Smooth muscle cell (in vitro differentiated cells): ENCODE data around the gene ERBB2. TPM values are rescaled to one million over a fixed set of nuclear protein-coding genes. Genes with fewer than 3 reads are reported as not detected.
A peak's percentile ranks its signal among the peaks of the same experiment; 100 is the strongest.
"Not testable (repeated sequence)": the region's sequence is repeated elsewhere in the genome, so short reads cannot be mapped to it uniquely, and the experiment has no call there.

Experiments used
- DNase-seq: peaks from one replicate; lab custom pipeline; 2025; ENCODE audit not compliant: unreplicated experiment; lab: John Stamatoyannopoulos, UW
- H2AFZ ChIP-seq: fragments of 200-600 bp; sonication (generic); 2 replicates; pipeline ENCODE4 v1.6.0; 2016; ENCODE audit warnings: antibody characterized with exemption, low read depth, mild to moderate bottlenecking
- H3F3A ChIP-seq: fragments of 200-600 bp; sonication (generic); 2 replicates; pipeline ENCODE4 v1.6.0; 2017; ENCODE audit warnings: antibody characterized with exemption, low read depth
- H3K27ac ChIP-seq: fragments of 200-600 bp; sonication (generic); 2 replicates; pipeline ENCODE4 v1.5.1; 2016; ENCODE audit warnings: low read depth, mild to moderate bottlenecking
- H3K27me3 ChIP-seq: fragments of 200-600 bp; sonication (generic); 2 replicates; pipeline ENCODE4 v1.6.1; 2016; ENCODE audit warnings: low read depth, mild to moderate bottlenecking
- H3K36me3 ChIP-seq: fragments of 200-600 bp; sonication (generic); 2 replicates; pipeline ENCODE4 v1.5.1; 2016; ENCODE audit warnings: low read depth
- H3K4me1 ChIP-seq: fragments of 200-600 bp; sonication (generic); 2 replicates; pipeline ENCODE4 v1.5.1; 2016; ENCODE audit warnings: low read depth
- H3K4me2 ChIP-seq: fragments of 200-600 bp; sonication (generic); 2 replicates; pipeline ENCODE4 v1.6.0; 2016; ENCODE audit warnings: mild to moderate bottlenecking
- H3K4me3 ChIP-seq: fragments of 200-600 bp; sonication (generic); 2 replicates; pipeline ENCODE4 v1.5.1; 2016; ENCODE audit warnings: mild to moderate bottlenecking
- H3K79me2 ChIP-seq: fragments of 200-600 bp; sonication (generic); 2 replicates; pipeline ENCODE4 v1.6.0; 2016; ENCODE audit warnings: low read depth, mild to moderate bottlenecking
- H3K9ac ChIP-seq: fragments of 200-600 bp; sonication (generic); 2 replicates; pipeline ENCODE4 v1.6.0; 2016; ENCODE audit warnings: low read depth
- H3K9me3 ChIP-seq: fragments of 200-600 bp; sonication (generic); replicated peaks from 2 replicates; pipeline ENCODE4 v1.5.1; 2016; ENCODE audit warnings: low read depth
- H4K20me1 ChIP-seq: fragments of 200-600 bp; sonication (generic); 2 replicates; pipeline ENCODE4 v1.6.0; 2016; ENCODE audit warnings: low read depth
- WGBS: methylation state at CpG from one replicate; pipeline ENCODE4 v1.1.7; 2016; ENCODE audit warnings: low lambda C conversion rate; 5-methylcytosine and 5-hydroxymethylcytosine counted together
- polyA plus RNA-seq: library from polyadenylated mRNA; unstranded; fragments of >200 nt; fragmentation: Nextera tagmentation; extraction: Ambion mirVana; gene quantifications from 2 replicates; pipeline ENCODE4 v1.2.1, GENCODE V29; 2016
- total RNA-seq: library from RNA; depleted of rRNA; stranded (reverse); fragments of >200 nt; gene quantifications from 2 replicates; pipeline ENCODE4 v1.2.3, GENCODE V29; 2014
- TF ChIP-seq, protein P1 (sequence below): fragments of 200-600 bp; sonication (generic); IDR thresholded peaks from 2 replicates; pipeline ENCODE4 v1.5.1; 2017; ENCODE audit warnings: borderline replicate concordance, mild to moderate bottlenecking, antibody characterized with exemption; ENCODE audit not compliant: insufficient read depth, poor library complexity, severe bottlenecking

ERBB2 gene
- total and polyA plus RNA-seq, 2 experiments from 2014 or later: 49.4 to 53.6 TPM

DNA sequence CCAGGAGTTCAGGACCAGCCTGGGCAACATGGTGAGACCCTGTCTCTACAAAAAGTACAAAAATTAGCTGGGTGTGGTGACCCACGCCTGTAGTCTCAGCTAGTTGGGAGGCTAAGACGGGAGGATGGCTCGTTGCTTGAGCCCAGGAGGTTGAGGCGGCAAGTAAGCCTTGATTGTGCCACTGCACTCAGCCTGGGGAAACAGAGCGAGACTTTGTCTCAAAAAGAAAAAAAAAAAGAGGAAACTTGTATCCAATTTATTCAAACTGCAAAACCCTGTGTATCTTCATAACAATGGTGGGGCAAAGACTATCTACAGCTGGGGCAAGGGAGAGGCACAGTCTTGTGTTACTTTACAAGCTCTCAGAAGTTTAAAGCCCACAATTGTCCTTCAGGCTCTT lies 59.3 kb downstream of the ERBB2 start:
- H3K4me3 ChIP-seq: no peak overlapping the region
- 97% methylated on average over 5 of the region's 5 CpGs for WGBS
- H3F3A ChIP-seq: peaks cover 10% of the 10 kb centered on the region
- peaks cover 21% of the 10 kb centered on the region for H3K4me1 ChIP-seq
- H3K36me3 ChIP-seq: no peaks in the 10 kb centered on the region
- H3K9ac ChIP-seq: no peak overlapping the region
- H3K9me3 ChIP-seq: no peaks in the 10 kb centered on the region
- no peak overlapping the region for H2AFZ ChIP-seq
- peak overlapping the region; percentile 71 for H3K27ac ChIP-seq
- no peaks in the 10 kb centered on the region for H3K79me2 ChIP-seq
- no peaks in the 10 kb centered on the region for H4K20me1 ChIP-seq
- no peaks in the 10 kb centered on the region for H3K27me3 ChIP-seq
- DNase-seq: no peak
- TF ChIP-seq, protein P1, sequence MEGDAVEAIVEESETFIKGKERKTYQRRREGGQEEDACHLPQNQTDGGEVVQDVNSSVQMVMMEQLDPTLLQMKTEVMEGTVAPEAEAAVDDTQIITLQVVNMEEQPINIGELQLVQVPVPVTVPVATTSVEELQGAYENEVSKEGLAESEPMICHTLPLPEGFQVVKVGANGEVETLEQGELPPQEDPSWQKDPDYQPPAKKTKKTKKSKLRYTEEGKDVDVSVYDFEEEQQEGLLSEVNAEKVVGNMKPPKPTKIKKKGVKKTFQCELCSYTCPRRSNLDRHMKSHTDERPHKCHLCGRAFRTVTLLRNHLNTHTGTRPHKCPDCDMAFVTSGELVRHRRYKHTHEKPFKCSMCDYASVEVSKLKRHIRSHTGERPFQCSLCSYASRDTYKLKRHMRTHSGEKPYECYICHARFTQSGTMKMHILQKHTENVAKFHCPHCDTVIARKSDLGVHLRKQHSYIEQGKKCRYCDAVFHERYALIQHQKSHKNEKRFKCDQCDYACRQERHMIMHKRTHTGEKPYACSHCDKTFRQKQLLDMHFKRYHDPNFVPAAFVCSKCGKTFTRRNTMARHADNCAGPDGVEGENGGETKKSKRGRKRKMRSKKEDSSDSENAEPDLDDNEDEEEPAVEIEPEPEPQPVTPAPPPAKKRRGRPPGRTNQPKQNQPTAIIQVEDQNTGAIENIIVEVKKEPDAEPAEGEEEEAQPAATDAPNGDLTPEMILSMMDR: no peak
- no peak overlapping the region for H3K4me2 ChIP-seq

DNA sequence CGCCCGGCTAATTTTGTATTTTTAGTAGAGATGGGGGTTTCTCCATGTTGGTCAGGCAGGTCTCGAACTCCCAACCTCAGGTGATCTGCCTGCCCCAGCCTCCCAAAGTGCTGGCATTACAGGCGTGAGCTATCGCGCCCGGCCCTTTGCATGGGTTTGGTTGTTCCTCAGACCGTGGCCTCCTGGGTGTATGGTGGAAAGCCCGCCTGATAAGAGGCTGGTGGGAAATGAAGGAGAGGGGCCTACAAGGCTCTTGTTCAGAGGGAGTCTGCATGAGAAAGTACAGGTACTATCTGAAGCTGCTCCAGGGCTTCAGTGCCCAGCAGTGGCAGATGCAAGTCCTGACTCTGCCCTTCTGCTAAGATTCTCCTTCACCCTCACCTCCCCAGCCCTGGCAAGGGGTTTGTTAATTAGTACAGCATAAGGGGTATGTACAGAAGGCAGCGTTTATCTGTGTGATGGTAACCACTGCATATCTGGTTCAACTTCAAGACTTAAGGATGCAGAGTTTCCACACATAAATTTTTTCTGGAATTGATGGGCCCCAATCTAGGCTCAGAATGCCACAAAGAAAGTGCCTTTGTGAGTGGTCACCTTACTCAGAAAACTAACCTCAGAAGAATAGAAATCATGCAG lies 62.1 kb downstream of the ERBB2 start:
- Histone ChIP-seq H3K79me2 (no peaks in the 10 kb centered on the region), H3K9me3 (no peaks in the 10 kb centered on the region), H4K20me1 (no peaks in the 10 kb centered on the region), H2AFZ (no peak overlapping the region), H3K27ac (peak overlapping the region; percentile 83), H3K27me3 (no peaks in the 10 kb centered on the region), H3K36me3 (no peaks in the 10 kb centered on the region), H3K4me3 (no peak overlapping the region), H3F3A (no peaks in the 10 kb centered on the region), H3K9ac (no peak overlapping the region), H3K4me1 (peaks cover 13% of the 10 kb centered on the region), H3K4me2 (no peak overlapping the region)
- 93% methylated on average over 10 of the region's 10 CpGs for WGBS
- no peak for DNase-seq
- TF ChIP-seq, protein P1: no peak

DNA sequence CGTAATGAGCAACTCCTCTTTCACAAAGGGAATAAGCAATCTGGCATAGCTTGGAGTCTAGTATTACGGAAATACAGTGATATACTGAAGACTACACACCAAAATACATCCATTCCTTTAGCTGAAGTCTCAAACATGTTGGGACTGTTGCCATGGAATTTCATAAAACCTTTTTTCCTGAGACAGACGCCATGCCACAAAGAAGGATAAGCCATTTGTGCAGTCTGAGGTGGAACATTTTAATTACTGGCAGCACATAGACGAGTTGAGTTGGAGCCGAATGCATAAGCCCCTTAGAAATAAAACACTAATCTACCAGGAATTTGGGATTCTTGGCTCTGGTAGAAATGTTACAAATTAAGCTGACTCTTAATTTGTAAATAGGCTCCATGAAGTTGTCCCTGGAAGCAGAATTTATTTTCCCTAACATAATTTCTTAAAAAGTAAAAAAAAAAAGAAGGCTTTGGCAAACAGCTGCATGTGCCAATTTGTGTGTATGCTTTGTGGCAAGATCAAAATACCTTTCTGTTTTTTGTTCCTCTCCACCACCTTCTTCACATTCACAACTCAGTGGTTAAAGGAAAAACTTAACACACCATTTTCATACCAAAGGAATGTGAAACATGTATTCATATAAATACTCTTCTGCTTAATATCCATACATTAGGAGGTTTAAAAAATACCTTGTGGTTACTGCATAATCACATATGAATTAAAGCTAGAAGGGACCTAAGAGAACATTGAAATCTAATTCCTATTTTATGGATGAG lies 63.4 kb downstream of the ERBB2 start:
- Histone ChIP-seq H3K36me3 (no peaks in the 10 kb centered on the region), H4K20me1 (no peaks in the 10 kb centered on the region), H3K27ac (peak overlapping the region; percentile 83), H3K9me3 (no peaks in the 10 kb centered on the region), H3K9ac (peak overlapping the region; percentile 63), H3F3A (no peaks in the 10 kb centered on the region), H3K79me2 (no peaks in the 10 kb centered on the region), H3K4me3 (no peak overlapping the region), H3K4me1 (peaks cover 13% of the 10 kb centered on the region), H3K4me2 (peak overlapping the region; percentile 23), H2AFZ (no peak overlapping the region), H3K27me3 (no peaks in the 10 kb centered on the region)
- WGBS: 31% methylated on average over 5 of the region's 5 CpGs
- no peak for DNase-seq
- TF ChIP-seq, protein P1: no peak

DNA sequence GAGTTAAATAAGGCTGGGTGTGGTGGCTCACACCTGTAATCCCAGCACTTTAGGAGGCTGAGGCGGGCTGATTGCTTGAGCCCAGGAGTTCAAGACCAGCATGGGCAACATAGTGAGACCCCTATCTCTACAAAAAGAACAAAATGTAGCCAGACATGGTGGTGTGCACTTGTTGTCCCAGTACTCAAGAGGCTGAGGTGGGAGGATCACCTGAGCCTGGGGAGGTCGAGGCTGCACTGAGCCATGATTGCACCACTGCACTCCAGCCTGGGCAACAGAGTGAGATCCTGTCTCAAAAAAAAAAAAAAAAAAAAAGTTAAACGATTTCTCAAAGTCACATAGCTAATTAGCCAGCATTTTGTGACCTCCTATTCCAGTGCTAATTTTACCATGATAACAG lies 64.3 kb downstream of the ERBB2 start:
- H3F3A ChIP-seq, H3K27me3 ChIP-seq, H3K79me2 ChIP-seq, H3K4me2 ChIP-seq, H2AFZ ChIP-seq, H3K9me3 ChIP-seq, H4K20me1 ChIP-seq, H3K9ac ChIP-seq, H3K36me3 ChIP-seq, DNase-seq, H3K4me3 ChIP-seq, H3K27ac ChIP-seq: not testable (repeated sequence)
- peaks cover 13% of the 10 kb centered on the region for H3K4me1 ChIP-seq
- WGBS: 93% methylated on average over 3 of the region's 3 CpGs
